Activated CD4-positive, alpha-beta memory T cell treated with anti-CD3 and anti-CD28 coated beads for 36 hours (primary cell): ENCODE results near the gene CCNB1. TPM values are rescaled to one million over a fixed set of nuclear protein-coding genes. Genes with fewer than 3 reads are reported as not detected.

ENCODE experiments used
- CTCF ChIA-PET: fragments of 350-600 bp; sonication (Branson Sonifier 250); formaldehyde crosslinking; loops from one replicate; lab custom pipeline; 2021; ENCODE audit warnings: antibody characterized with exemption, inconsistent platforms; lab: Charles Lee
- POLR2A ChIA-PET: fragments of 350-600 bp; sonication (Branson Sonifier 250); formaldehyde crosslinking; loops from one replicate; lab custom pipeline; 2021; ENCODE audit warnings: antibody characterized with exemption; lab: Charles Lee
- DNase-seq: peaks from one replicate; pipeline ENCODE4 v3.0.0-alpha.2; 2020
- H3K27ac Mint-ChIP-seq: one replicate; pipeline ENCODE4 v1.8.0; 2021; ENCODE audit warnings: mixed read lengths
- H3K27me3 Mint-ChIP-seq: one replicate; pipeline ENCODE4 v1.8.0; 2021; ENCODE audit warnings: mixed read lengths
- H3K36me3 Mint-ChIP-seq: one replicate; pipeline ENCODE4 v1.8.0; 2021; ENCODE audit warnings: mixed read lengths
- H3K4me1 Mint-ChIP-seq: one replicate; pipeline ENCODE4 v1.8.0; 2021; ENCODE audit warnings: low read depth, mixed read lengths
- H3K4me3 Mint-ChIP-seq: one replicate; pipeline ENCODE4 v1.8.0; 2021; ENCODE audit warnings: mild to moderate bottlenecking, mixed read lengths
- H3K9me3 Mint-ChIP-seq: one replicate; pipeline ENCODE4 v1.8.0; 2021; ENCODE audit warnings: mixed read lengths
- intact Hi-C: fragments of 100-400 bp; cut with micrococcal nuclease; formaldehyde crosslinking; loops from one replicate; pipeline ENCODE4 v1.15.1; 2023
- total RNA-seq, 2 experiments: library from RNA; stranded (reverse); gene quantifications; one replicate each; pipeline ENCODE4 v1.2.3, GENCODE V29; 2021

The CCNB1 gene
- total RNA-seq, 2 experiments from 2014 or later = 178 to 189 TPM

GRCh38 chr5:69187342-69187741, 20.4 kb downstream of the CCNB1 start:
- CTCF ChIA-PET = no interaction called here
- intact Hi-C loops = no loop called here
- Mint-ChIP-seq H3K27ac (no peak overlapping the region), H3K9me3 (no peaks in the 10 kb centered on the region), H3K4me1 (peaks cover 6% of the 10 kb centered on the region), H3K4me3 (no peak overlapping the region), H3K36me3 (peaks cover 4% of the 10 kb centered on the region), H3K27me3 (no peaks in the 10 kb centered on the region)
- POLR2A ChIA-PET = no interaction called here
- DNase-seq = no peak

GRCh38 chr5:69188811-69189161, 21.8 kb downstream of the CCNB1 start:
- intact Hi-C loops = loop anchor here (1.0 kb wide), 6 partner anchors 21 to 181 kb away; partner anchors contain the start of genes AK6, CCNB1, CDK7 and RAD17
- DNase-seq = no peak
- peaks cover 9% of the 10 kb centered on the region for H3K36me3 Mint-ChIP-seq
- H3K9me3 Mint-ChIP-seq = no peaks in the 10 kb centered on the region
- ChIA-PET CTCF (interaction anchor here (1.3 to 2.4 kb wide), 2 partner anchors 46 to 146 kb away, joined by 3 to 6 read pairs; partner anchors contain the start of gene CDK7), POLR2A (interaction anchor here (1.2 to 2.4 kb wide), 6 partner anchors 10 to 144 kb away, joined by 3 to 14 read pairs (median 8); partner anchors contain the start of genes CCDC125 and SLC30A5)
- H3K4me3 Mint-ChIP-seq = peak overlapping the region; percentile 90
- H3K4me1 Mint-ChIP-seq = peaks cover 6% of the 10 kb centered on the region
- H3K27ac Mint-ChIP-seq = peak overlapping the region; percentile 89
- no peaks in the 10 kb centered on the region for H3K27me3 Mint-ChIP-seq

- ChIA-PET CTCF (interaction anchor here (1.0 to 2.4 kb wide), 5 partner anchors 45 to 190 kb away, joined by 3 to 15 read pairs (median 6); partner anchors contain the start of genes CCDC125, CDK7 and SLC30A5), POLR2A (interaction anchor here (0.7 to 2.4 kb wide), 11 partner anchors 11 to 143 kb away, joined by 3 to 14 read pairs (median 6); partner anchors contain the start of genes CCDC125, CDK7 and SLC30A5)
- no peaks in the 10 kb centered on the region for H3K9me3 Mint-ChIP-seq
- intact Hi-C loops = loop anchor here (1.0 kb wide), 6 partner anchors 22 to 180 kb away; partner anchors contain the start of genes AK6, CCNB1, CDK7 and RAD17
- peaks cover 13% of the 10 kb centered on the region for H3K36me3 Mint-ChIP-seq
- peak within 1 kb of the TSS; percentile 90 for H3K4me3 Mint-ChIP-seq
- no peaks in the 10 kb centered on the region for H3K27me3 Mint-ChIP-seq
- peak; percentile 96 for DNase-seq
- H3K27ac Mint-ChIP-seq = peak within 1 kb of the TSS; percentile 89
- H3K4me1 Mint-ChIP-seq = peaks cover 6% of the 10 kb centered on the region
Observed at GRCh38 chr5:69189162-69190086, 22.5 kb downstream of the CCNB1 start, which contains the start of gene CENPH. Gene CENPH (plus strand): TSS chr5:69189583. CDS start chr5:69189635, 52 bp downstream.

GRCh38 chr5:69202497-69202896, 35.5 kb downstream of the CCNB1 start:
- Mint-ChIP-seq H3K27me3 (no peaks in the 10 kb centered on the region), H3K9me3 (no peaks in the 10 kb centered on the region), H3K4me3 (no peak overlapping the region), H3K27ac (no peak overlapping the region), H3K4me1 (no peaks in the 10 kb centered on the region), H3K36me3 (peaks cover 33% of the 10 kb centered on the region)
- CTCF ChIA-PET = no interaction called here
- POLR2A ChIA-PET = no interaction called here
- intact Hi-C loops = no loop called here
- DNase-seq = no peak

GRCh38 chr5:69206528-69207190, 39.7 kb downstream of the CCNB1 start:
- ChIA-PET POLR2A (no interaction called here), CTCF (no interaction called here)
- Mint-ChIP-seq H3K36me3 (peaks cover 12% of the 10 kb centered on the region), H3K4me3 (no peak overlapping the region), H3K27ac (no peak overlapping the region), H3K9me3 (no peaks in the 10 kb centered on the region), H3K27me3 (no peaks in the 10 kb centered on the region), H3K4me1 (no peaks in the 10 kb centered on the region)
- DNase-seq = no peak
- intact Hi-C loops = no loop called here

GRCh38 chr5:69209602-69210001, 42.7 kb downstream of the CCNB1 start:
- CTCF ChIA-PET = no interaction called here
- no peak for DNase-seq
- H3K36me3 Mint-ChIP-seq = peaks cover 10% of the 10 kb centered on the region
- peaks cover 4% of the 10 kb centered on the region for H3K4me1 Mint-ChIP-seq
- no peaks in the 10 kb centered on the region for H3K9me3 Mint-ChIP-seq
- POLR2A ChIA-PET = interaction anchor here (0.6 kb wide), 1 partner anchor 133 kb away, joined by 3 read pairs; no protein-coding TSS in a partner anchor
- H3K27ac Mint-ChIP-seq = no peak overlapping the region
- H3K4me3 Mint-ChIP-seq = no peak overlapping the region
- intact Hi-C loops = no loop called here
- no peaks in the 10 kb centered on the region for H3K27me3 Mint-ChIP-seq

- Mint-ChIP-seq H3K9me3 (no peaks in the 10 kb centered on the region), H3K27me3 (no peaks in the 10 kb centered on the region), H3K4me3 (no peak overlapping the region), H3K27ac (no peak overlapping the region), H3K36me3 (peaks cover 15% of the 10 kb centered on the region), H3K4me1 (peaks cover 7% of the 10 kb centered on the region)
- POLR2A ChIA-PET = no interaction called here
- intact Hi-C loops = no loop called here
- DNase-seq = no peak
- CTCF ChIA-PET = interaction anchor here (1.0 kb wide), 1 partner anchor 123 kb away, joined by 3 read pairs; no protein-coding TSS in a partner anchor
Observed at GRCh38 chr5:69211200-69211599, 44.2 kb downstream of the CCNB1 start.

- CTCF ChIA-PET = interaction anchor here (1.0 kb wide), 1 partner anchor 122 kb away, joined by 3 read pairs; no protein-coding TSS in a partner anchor
- H3K27ac Mint-ChIP-seq = no peak overlapping the region
Observed at GRCh38 chr5:69212022-69212421, 45.1 kb downstream of the CCNB1 start.

GRCh38 chr5:69213513-69214215, 46.7 kb downstream of the CCNB1 start:
- H3K4me1 Mint-ChIP-seq = peaks cover 12% of the 10 kb centered on the region
- POLR2A ChIA-PET = interaction anchor here (1.0 kb wide), 1 partner anchor 24 kb away, joined by 3 read pairs; the partner anchor contains the start of gene CENPH
- no peak overlapping the region for H3K27ac Mint-ChIP-seq
- DNase-seq = no peak
- H3K4me3 Mint-ChIP-seq = no peak overlapping the region
- peaks cover 10% of the 10 kb centered on the region for H3K36me3 Mint-ChIP-seq
- no peaks in the 10 kb centered on the region for H3K9me3 Mint-ChIP-seq
- CTCF ChIA-PET = interaction anchor here (1.1 kb wide), 1 partner anchor 120 kb away, joined by 4 read pairs; the partner anchor contains the start of gene SLC30A5
- intact Hi-C loops = no loop called here
- no peaks in the 10 kb centered on the region for H3K27me3 Mint-ChIP-seq

More at GRCh38 chr5:69212022-69212421, 45.1 kb downstream of the CCNB1 start:
- H3K4me1 Mint-ChIP-seq = peaks cover 9% of the 10 kb centered on the region
- no peaks in the 10 kb centered on the region for H3K27me3 Mint-ChIP-seq
- peaks cover 10% of the 10 kb centered on the region for H3K36me3 Mint-ChIP-seq
- POLR2A ChIA-PET = no interaction called here
- H3K4me3 Mint-ChIP-seq = no peak overlapping the region
- no peaks in the 10 kb centered on the region for H3K9me3 Mint-ChIP-seq
- intact Hi-C loops = no loop called here
- DNase-seq = no peak

- peaks cover 15% of the 10 kb centered on the region for H3K4me1 Mint-ChIP-seq
Observed at GRCh38 chr5:69217151-69217511, 50.2 kb downstream of the CCNB1 start.

More at GRCh38 chr5:69217151-69217511, 50.2 kb downstream of the CCNB1 start:
- DNase-seq = no peak
- Mint-ChIP-seq H3K27me3 (no peaks in the 10 kb centered on the region), H3K36me3 (peaks cover 5% of the 10 kb centered on the region), H3K9me3 (no peaks in the 10 kb centered on the region), H3K27ac (peak overlapping the region; percentile 93), H3K4me3 (peak overlapping the region; percentile 97)
- ChIA-PET POLR2A (interaction anchor here (0.6 to 2.2 kb wide), 3 partner anchors 27 to 115 kb away, joined by 3 to 8 read pairs (median 3); partner anchors contain the start of genes CCDC125 and CENPH), CTCF (interaction anchor here (0.8 kb wide), 2 partner anchors 53 to 124 kb away, joined by 3 read pairs; no protein-coding TSS in a partner anchor)
- intact Hi-C loops = loop anchor here (1.0 kb wide), 4 partner anchors 28 to 152 kb away; partner anchors contain the start of genes AK6, CENPH, RAD17 and TAF9
